SKM-1 (cell line): ENCODE data around the gene ITGB1BP2.
"Not testable (repeated sequence)": the region's sequence is repeated elsewhere in the genome, so short reads cannot be mapped to it uniquely, and the experiment has no call there.

Experiments used
- DNase-seq: peaks from one replicate; lab custom pipeline; 2025; ENCODE audit not compliant: unreplicated experiment; lab: John Stamatoyannopoulos, UW

ITGB1BP2 gene

DNA sequence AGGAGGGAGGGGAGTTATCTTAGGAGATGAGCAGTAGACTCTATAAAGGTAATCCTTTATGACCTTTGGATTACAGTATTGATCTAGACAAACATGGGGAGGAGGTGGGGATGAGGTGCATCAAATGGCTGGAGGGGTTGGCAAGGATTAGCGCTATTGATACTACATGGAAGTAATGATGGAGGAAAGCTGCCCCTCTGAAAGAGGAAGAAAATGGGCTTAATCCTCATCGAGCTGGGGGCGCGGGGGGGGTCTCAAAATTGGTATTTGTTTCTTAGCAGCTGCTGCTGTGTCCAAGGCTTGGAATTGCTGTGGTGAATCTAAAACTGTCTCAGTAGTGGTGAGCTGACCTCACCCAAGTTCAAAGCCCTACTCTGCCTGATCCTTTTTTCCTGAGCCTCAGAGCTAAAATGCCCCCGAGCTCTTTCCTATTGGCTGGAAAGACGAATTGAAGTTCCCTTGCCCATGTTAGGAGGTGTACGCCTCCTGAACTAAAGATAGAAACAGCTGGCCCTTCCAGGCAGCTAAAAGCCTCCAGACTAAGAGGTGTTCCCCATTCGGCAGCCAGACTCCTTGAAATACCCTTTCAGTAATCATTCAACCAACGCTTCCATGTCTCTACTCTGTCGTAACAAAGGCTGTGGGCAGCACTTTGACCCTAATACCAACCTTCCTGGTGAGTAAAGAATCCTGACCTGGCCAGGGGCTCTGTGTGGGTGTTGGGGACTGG is at the start of gene ITGB1BP2:
Gene ITGB1BP2 (plus strand): TSS at position 556 of the 730 bp plus-strand sequence. CDS start 57 bp downstream, at position 613.
- DNase-seq = peak; percentile 9

DNA sequence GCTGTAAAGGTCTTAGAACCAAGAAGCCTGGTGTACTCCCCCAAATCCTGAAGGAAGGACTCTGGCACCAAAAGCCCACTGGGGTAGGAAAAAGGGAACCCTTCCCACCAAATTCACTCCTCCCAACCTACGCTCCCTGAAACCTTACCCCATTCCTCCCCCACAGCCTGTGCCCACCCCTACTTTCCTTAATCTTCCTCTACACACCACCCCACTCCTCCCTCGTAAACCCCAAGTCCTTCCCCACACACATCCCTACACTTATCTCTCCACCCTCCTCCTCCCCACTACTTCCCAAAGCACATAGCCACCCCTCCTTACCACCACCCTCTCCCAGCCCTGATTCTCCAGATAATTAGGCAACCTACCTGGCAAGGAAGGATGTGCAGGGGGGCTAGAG is 49.3 kb upstream of the ITGB1BP2 start:
- no peak for DNase-seq

DNA sequence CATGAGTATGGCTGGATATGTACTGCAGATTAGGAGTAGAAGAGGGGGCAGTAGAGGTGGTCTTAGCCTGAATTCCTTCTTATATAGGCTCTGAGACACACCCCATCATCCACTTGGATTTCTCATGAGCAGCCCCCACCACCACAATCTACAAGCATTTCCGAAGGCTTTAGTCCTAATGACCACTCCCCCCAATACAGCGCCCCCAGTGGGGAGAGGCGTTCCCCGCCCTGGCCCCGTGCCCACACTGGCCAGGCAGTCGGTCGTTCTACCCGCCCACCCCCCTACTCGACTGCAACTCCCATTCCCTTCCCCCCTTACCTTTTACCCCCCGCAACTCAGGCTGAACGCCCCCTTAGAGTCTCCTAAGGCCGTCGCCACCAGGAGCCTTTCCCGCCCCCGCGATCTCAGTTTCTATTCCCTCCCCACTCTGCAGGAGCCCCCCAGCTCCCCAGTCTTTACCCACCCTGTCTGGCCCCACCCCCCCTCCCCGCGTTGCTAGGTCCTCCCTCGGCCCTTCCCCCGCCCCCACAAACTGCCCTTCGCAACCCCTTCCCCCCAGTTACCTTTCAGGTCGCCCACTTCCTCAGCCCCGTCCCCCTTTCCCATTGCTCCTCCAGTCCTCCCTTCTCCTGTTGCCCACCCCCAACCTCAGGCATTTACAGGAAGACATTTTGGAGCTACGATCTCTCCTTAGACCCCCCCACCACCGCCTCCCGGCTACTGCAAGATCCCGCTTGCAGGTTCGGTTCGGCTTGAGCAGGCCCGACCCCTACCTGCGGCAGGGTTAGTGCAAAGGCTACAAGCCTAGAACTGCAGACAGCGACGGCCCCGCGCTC is 48.1 kb upstream of the ITGB1BP2 start:
- no peak for DNase-seq

DNA sequence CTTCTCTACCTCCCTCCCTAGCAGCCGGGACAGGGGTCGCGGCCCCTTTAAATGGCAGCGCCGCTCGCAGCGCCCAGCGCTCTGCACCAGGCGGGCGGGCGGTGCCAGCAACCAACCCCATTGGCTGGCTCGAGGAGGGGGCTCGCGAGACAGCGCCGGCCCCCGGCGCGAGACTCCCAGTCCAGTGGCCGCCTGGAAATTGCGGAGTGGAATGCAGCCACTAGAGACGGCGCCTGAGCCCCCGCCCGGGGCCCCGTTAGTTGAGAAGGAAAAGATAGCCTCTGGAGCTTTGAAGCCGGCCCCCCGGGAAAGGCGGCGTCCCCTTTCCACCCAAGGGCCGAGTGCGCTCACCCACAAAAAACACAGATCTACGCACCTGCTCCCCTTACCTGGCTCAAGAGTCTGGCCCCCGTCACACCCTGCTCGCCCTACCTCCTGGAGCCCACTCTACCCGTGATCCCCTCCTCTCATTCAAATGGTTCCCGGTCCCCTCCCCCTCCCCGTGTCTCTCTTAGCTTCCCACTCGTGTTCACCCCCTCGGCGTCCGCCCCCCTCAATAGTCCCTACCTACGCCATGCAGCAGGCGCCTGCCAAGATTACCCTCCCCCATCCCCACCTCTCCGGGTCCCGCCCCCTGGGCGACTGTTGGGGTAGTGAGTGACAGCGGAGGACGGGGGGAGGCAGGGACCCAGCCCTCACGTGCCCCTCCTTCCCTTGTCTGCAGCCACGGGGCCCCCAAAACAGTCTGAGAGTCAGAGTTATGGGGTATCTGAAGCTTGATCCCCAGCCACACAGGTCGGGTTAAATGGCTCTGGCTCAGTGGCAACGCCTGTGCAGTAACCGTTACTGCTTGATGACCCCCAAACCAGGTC is 47.2 kb upstream of the ITGB1BP2 start, which contains the start of gene ZMYM3:
Gene ZMYM3 (minus strand): TSS at position 49 of the 872 bp plus-strand sequence. CDS start 885 bp downstream, outside the sequence.
- peak; percentile 39 for DNase-seq

DNA sequence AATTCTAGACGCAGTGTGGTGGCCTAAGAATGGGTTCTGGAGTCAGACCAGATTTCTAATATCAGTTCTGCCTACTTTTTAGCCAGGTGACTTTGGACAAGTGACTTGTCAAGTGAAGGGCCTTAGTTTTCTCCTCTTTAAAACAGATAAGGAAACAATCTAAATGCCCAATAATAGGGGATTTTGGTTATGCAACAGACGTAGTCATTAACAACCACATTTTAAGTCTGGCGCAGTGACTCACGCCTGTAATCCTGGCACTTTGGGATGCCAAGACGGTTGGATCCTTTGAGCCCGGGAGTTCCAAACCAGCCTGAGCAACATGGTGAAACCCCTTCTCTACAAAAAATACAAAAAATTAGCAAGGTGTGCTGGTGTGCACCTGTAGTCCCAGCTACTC is 45.5 kb upstream of the ITGB1BP2 start:
- no peak for DNase-seq

DNA sequence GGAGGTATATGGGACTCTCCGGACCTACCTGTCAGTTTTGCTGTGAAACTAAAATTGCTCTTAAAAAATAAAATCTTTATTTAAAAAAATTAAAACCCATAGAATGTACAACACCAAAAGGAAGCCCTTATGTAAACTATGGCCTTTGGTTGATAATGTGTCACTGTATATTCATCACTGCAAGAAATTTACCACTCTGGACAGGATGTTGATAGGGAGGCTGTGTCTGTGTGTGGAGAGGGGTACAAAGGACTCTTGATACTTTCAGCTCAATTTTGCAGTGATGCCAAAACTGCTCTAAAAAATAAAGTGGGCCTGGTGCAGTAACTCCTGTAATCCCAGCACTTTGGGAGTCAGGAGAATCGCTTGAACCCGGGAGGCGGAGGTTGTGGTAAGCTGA is 44.7 kb upstream of the ITGB1BP2 start:
- DNase-seq = no peak

DNA sequence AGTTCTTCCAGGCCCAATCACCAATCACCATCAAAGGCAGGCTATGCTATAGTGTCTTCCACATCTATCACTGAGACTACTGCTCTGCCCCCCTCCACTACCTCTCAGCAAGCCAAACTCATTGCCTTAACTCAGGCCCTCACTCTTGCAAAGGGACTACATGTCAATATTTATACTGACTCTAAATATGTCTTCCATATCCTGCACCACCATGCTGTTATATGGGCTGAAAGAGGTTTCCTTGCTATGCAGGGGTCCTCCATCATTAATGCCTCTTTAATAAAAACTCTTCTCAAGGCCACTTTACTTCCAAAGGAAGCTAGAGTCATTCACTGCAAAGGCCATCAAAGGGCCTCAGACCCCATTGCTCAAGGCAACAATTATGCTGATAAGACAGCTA is 32.9 kb upstream of the ITGB1BP2 start:
- DNase-seq = not testable (repeated sequence)

DNA sequence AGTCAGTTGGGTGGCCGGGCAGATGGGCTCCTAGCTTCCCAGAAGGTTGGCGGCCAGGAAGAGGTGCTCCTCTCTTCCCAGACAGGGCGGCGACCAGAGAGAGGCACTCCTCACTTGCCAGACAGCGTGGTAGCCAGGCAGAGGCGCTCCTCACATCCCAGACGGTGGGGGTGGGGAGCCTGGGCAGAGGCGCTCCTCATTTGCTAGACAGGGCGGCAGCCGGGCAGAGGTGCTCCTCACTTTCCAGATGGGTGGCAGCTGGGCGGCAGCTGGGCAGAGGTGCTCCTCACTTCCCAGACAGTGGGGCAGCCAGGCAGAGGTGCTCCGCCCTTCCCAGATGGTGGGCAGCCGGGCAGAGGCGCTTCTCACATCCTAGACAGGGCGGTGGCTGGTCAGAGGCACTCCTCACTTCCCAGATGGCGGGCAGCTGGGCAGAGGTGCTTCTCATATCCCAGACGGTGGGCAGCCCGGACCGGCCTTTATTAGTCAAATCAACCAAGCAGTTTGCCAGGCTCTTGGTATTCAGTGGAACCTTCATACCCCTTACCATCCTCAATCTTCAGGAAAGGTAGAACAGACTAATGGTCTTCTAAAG is 31.7 kb upstream of the ITGB1BP2 start:
- no peak for DNase-seq

DNA sequence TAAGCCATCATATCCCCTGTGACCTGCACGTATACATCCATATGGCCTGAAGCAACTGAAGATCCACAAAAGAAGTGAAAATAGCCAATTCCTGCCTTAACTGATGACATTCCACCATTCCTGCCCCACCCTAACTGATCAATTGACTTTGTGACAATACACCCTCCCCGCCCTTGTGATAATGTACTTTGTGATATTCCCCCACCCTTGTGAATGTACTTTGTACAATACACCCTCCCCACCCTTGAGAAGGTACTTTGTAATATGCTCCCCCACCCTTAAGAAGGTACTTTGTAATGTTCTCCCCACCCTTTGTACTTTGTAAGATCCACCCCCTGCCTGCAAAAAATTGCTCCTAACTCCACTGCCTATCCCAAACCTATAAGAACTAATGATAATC is 29.2 kb upstream of the ITGB1BP2 start:
- not testable (repeated sequence) for DNase-seq

DNA sequence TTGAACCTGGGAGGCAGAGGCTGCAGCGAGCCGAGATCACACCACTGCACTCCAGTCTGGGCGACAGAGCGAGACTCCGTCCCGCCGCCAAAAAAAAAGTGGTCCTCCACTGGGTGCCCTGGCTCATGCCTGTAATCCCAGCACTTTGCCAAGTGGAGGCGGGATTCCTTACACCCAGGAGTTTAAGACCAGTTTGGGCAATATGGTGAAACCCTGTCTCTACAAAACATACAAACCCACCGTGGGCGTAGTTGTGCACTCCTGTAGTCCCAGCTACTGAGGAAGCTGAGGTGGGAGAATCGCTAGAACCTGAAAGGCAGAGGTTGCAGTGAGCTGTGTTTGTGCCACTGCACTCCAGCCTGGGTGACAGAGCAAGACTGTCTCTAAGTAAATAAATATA is 20.2 kb upstream of the ITGB1BP2 start:
- not testable (repeated sequence) for DNase-seq

DNA sequence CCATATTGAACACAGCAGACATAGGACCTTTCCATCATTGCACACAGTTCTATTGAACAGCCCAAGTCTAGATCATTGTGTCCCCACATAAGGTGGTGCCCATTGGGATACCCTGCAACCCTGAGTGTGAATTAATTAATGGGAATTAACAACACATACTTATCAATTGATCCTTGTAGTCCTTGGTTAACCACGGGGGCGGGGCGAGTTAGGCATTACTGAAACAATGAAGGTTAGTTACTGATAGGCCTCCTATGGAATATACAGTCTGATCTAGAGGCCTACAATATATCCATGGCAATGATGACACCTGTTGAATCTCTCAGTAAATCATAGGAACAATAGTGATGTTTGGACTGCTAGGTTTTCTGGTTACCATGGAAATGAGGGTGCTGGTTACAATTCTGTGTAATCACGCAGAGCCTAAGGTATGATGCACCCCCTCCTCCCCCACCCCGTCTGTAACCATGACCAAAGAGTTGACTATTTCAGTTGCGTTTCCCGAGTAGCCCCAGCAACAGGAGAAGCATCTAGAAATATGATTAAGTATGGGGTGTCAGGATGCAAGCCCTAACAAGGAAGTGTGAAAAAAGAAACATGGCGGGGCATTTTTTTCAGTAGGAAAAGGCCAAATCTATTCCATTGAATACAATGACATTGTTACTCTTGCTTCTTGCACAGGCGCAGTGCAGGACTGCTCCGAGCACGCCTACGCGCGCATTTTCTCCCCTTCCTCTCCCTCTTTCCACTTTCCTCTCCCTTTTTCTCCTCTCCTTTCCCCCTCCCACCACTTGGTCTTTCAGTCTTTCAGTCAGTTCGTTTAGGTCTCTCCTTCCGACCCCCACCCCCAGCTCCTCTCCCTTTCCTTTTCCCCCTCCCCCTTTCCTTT is 18.8 kb upstream of the ITGB1BP2 start:
- no peak for DNase-seq

DNA sequence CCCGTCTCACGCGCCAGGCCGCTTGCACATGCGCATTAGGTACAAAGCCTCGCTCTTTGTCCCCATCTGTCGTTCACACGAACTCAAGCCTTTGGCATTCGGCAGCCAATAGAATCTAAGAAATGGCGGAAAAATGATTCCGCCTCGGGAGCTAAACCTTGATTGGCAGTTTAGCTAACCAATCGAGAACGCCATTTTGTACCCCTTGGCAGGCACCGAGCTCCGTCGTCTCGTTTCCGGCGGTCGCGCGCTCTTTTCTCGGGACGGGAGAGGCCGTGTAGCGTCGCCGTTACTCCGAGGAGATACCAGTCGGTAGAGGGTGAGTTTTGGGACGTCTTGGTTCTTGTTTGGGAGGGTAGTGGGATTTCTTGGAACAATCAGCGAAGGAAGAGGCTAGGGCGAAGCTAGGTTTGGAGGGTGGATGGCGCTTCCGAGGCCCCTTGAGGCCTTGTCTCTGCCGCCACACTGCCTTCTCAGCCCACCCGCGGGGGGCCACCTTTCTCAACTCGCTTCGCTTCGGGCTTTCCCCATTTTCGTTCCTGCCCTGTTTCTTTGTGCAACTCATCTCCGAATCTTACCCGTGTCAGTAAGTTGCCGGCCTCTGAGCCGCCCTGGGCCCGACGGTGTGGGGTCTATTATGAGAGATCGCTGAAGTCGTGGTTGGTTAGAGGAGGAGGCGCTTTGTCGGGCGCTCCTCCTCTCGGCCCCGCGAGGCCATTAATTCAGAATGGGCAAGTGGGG is 18.0 kb upstream of the ITGB1BP2 start, which contains the start of gene NONO:
Gene NONO (plus strand): TSS at position 233 of the 741 bp plus-strand sequence. CDS start 7,003 bp downstream, outside the sequence.
- DNase-seq = peak; percentile 81

DNA sequence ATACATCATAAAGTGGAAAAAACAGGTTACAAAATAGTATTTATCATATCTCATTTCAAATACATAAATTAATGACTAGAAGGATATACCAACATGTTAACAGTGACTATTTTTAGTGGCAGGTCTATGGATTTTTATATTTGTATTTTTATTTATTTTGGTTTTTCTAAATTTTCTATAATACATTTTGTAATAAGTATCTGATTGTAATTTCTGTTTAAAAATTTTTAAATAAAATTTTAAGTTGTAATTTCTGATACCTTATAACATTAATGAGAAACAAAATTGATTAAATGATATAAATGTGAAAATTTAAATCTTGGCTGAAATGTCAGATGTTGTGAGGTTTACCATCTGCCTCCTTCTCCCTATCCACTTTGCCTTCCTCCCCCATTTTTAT is 15.6 kb upstream of the ITGB1BP2 start:
- DNase-seq = no peak

DNA sequence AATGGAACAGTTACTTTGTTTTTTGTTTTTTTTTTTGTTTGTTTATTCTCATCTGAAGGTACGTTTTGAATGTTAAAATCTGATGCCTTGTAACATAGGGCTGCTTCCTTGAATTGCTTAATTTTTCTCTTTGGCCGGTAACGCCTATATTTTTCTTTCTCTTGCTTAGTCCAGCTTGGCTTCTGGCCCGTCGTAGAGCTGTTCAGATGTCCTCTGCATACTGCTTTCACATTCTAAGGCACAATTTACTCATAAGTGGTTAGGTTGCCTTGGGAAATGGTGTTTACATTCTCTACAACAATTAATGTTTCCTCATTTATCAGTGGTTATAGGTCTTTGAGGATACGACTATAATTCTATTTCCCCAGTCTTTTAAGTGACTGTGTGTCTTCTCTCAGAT is 10.2 kb upstream of the ITGB1BP2 start:
- DNase-seq = no peak

DNA sequence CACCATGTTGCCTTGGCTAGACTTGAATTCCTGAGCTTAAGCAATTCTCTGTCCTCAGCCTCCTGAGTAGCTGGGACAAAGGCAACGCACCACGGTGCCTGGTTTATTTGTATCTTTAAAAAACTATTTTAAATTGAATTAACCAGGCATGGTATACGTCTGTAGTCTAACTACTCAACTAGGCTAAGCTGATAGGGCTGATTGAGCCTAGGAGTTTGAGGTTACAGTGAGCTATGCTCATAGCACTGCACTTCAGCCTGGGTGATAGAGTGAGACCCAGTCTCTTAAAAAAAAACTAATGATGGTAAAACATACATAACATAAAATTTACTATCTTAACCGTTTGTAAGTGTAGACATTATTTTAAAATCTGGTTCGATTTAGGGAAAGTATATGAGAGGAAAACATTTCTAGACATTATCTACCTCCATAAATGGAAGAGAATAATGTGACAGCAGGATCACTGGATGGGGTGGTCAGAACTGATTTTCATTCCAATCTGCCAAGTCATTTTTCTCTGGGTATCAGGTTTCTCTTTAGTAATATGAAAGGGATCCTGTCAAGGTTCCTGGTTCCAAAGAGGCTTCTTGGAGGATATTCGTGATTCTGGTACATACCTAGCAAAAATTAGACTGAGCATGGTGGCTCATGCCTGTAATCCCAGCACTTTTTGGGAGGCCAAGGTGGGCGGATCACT is 8.7 kb upstream of the ITGB1BP2 start:
- no peak for DNase-seq

DNA sequence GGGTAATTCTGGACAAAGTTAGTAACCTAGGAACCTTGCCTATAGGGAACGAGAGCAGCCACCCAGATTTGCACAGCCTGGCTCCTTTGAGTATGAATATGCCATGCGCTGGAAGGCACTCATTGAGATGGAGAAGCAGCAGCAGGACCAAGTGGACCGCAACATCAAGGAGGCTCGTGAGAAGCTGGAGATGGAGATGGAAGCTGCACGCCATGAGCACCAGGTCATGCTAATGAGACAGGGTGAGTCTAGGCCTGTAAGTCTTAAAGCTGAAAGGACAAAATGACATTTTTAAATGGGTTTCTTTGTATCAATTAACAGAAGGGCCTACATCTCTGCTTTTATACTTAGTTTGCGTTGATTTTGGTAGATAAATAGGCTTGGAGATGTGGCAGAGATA is 4.7 kb upstream of the ITGB1BP2 start:
- no peak for DNase-seq

DNA sequence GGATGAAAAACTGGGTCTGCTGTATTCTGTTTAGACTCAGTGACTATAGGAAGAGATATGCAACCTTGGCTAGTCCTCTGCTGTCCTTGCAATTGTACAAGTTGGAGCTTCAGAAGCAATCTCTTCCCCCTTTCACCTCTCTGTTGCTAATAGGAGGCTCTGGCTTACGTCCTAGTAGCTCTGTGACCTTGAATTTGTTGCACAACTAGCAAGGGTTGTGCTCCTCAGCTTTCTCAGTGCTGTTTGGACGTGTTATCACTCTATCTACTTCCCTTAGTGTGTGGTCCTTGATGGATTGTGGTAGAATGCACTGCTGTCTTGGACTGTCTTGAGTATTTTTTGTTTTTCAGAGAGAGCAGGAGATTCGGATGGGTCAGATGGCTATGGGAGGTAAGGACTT is 3.4 kb upstream of the ITGB1BP2 start:
- no peak for DNase-seq

DNA sequence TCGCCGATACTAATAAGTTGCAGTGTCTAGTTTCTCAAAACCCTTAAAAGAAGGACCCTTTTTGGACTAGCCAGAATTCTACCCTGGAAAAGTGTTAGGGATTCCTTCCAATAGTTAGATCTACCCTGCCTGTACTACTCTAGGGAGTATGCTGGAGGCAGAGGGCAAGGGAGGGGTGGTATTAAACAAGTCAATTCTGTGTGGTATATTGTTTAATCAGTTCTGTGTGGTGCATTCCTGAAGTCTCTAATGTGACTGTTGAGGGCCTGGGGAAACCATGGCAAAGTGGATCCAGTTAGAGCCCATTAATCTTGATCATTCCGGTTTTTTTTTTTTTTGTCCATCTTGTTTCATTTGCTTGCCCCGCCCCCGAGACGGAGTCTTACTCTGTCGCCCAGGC is 1.5 kb upstream of the ITGB1BP2 start:
- not testable (repeated sequence) for DNase-seq
